Suprapubic skin (tissue), 4 donors: ENCODE data around the gene PRMT1. TPM values are rescaled to one million over a fixed set of nuclear protein-coding genes. Genes with fewer than 3 reads are reported as not detected.
A peak's percentile ranks its signal among the peaks of the same experiment; 100 is the strongest.

Experiments
- DNase-seq, 2 donors: peaks; one replicate each; pipeline ENCODE4 v3.0.0-alpha.2; 2019; ENCODE audit warnings: low spot score in 2 of 2
- H3K27ac ChIP-seq: fragments of 200-600 bp; sonication (generic); one replicate; pipeline ENCODE4 v1.5.1; 2019
- H3K27me3 ChIP-seq: fragments of 200-600 bp; sonication (generic); one replicate; pipeline ENCODE4 v1.5.1; 2019
- H3K36me3 ChIP-seq: fragments of 200-600 bp; sonication (generic); one replicate; pipeline ENCODE4 v1.5.1; 2019
- H3K4me1 ChIP-seq: fragments of 200-600 bp; sonication (generic); one replicate; pipeline ENCODE4 v1.5.1; 2019
- H3K4me3 ChIP-seq: fragments of 200-600 bp; sonication (generic); one replicate; pipeline ENCODE4 v1.5.1; 2019; ENCODE audit warnings: mild to moderate bottlenecking
- H3K9me3 ChIP-seq: fragments of 200-600 bp; sonication (generic); one replicate; pipeline ENCODE4 v1.5.1; 2019
- CTCF ChIP-seq, 2 donors: fragments of 200-600 bp in 1 of 2; fragments of 450-650 bp in 1 of 2; sonication (generic) in 1 of 2; IDR thresholded peaks; one replicate each; pipeline ENCODE4 v1.5.1; 2016 to 2019; ENCODE audit warnings: antibody characterized with exemption in 2 of 2, mild to moderate bottlenecking in 1 of 2, moderate library complexity in 1 of 2
- EP300 ChIP-seq: sonication (generic); formaldehyde crosslinking; IDR thresholded peaks from one replicate; pipeline ENCODE4 v1.6.1; 2017; ENCODE audit warnings: antibody characterized with exemption
- POLR2A ChIP-seq, 2 donors: fragments of 450-650 bp; IDR thresholded peaks; one replicate each; pipeline ENCODE4 v1.6.1; 2017; ENCODE audit warnings: antibody characterized with exemption in 2 of 2, mild to moderate bottlenecking in 2 of 2, moderate library complexity in 2 of 2
- POLR2AphosphoS5 ChIP-seq, 3 donors: sonication (generic); formaldehyde crosslinking; IDR thresholded peaks; one replicate each; pipeline ENCODE4 v1.6.1; 2017; ENCODE audit warnings: antibody characterized with exemption in 3 of 3
- WGBS: methylation state at CpG from one replicate; pipeline ENCODE4 v1.1.5; 2018; 5-methylcytosine and 5-hydroxymethylcytosine counted together
- total RNA-seq, 4 donors: library from RNA; depleted of rRNA; stranded (reverse); fragments of >200 nt; gene quantifications; one replicate each; pipeline ENCODE4 v1.1.0, GENCODE V29; 2016

PRMT1 gene
- total RNA-seq, 4 donors from 2014 or later: 101 to 142 (median 112) TPM

DNA sequence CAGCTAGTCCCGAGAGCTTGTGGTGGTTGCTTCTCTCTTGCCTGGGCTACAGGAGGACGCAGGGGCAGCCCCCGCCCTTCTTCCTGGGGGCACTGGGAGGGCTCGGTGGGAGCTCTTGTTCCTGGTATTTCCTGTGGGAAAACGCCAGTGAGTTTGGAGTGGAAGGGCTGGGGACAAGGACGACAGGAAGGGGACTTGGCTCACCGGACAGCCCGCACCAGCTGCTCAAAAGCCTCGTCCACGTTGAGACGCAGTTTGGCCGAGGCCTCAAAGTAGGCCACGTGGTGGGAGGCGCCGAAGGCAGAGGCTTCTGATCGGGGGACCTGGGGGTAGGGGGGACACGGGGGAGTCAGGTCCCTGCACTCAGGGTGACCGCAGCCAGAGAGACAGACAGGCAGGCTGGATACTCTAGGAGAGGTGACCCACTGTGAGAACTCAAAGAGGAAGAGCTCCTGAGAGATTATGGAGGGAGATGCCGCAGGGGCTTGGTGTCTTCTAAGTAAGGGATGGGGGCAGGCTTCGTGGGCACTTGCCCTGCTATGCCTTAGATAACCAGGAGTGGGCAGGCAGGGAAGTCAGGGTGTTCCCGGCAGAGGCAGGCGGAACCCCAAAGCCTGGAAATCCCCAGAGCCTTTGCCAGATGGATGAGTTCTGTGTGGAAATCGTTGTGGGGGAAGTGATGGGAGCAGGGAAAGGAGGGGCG, 41.4 kb upstream of the PRMT1 start:
- peaks cover 63% of the 10 kb centered on the region for H3K4me1 ChIP-seq
- WGBS: 43% methylated on average over 20 of the region's 24 CpGs
- no peaks in the 10 kb centered on the region for H3K9me3 ChIP-seq
- TF ChIP-seq EP300 (no peak), CTCF (IDR thresholded peaks at IDR 0.05) (peak in 1 of 2 donors; percentile 14)
- H3K27ac ChIP-seq: no peak overlapping the region
- DNase-seq: no peak
- no peaks in the 10 kb centered on the region for H3K27me3 ChIP-seq
- H3K4me3 ChIP-seq: no peak overlapping the region
- peaks cover 6% of the 10 kb centered on the region for H3K36me3 ChIP-seq

- Histone ChIP-seq H3K27ac (no peak overlapping the region), H3K36me3 (peaks cover 6% of the 10 kb centered on the region), H3K4me1 (peaks cover 63% of the 10 kb centered on the region), H3K27me3 (no peaks in the 10 kb centered on the region), H3K9me3 (no peaks in the 10 kb centered on the region), H3K4me3 (no peak overlapping the region)
- no peak for TF ChIP-seq CTCF (IDR thresholded peaks at IDR 0.05)
- no peak for TF ChIP-seq POLR2AphosphoS5 (IDR thresholded peaks at IDR 0.05)
- TF ChIP-seq POLR2A (IDR thresholded peaks at IDR 0.05): no peak
- TF ChIP-seq EP300: no peak
- 73% methylated on average over 26 of the region's 30 CpGs for WGBS
- DNase-seq: no peak
Measured at GRCh38 chr19:49636233-49636932, 40.7 kb upstream of the PRMT1 start.

- H3K4me3 ChIP-seq: peak overlapping the region; percentile 73
- TF ChIP-seq POLR2A (IDR thresholded peaks at IDR 0.05) (no peak), EP300 (no peak), POLR2AphosphoS5 (IDR thresholded peaks at IDR 0.05) (no peak), CTCF (IDR thresholded peaks at IDR 0.05) (no peak)
- no peaks in the 10 kb centered on the region for H3K9me3 ChIP-seq
- H3K27me3 ChIP-seq: no peaks in the 10 kb centered on the region
- peak; percentile 89 to 93 for DNase-seq
- peaks cover 6% of the 10 kb centered on the region for H3K36me3 ChIP-seq
- WGBS: 6% methylated on average over 19 of the region's 19 CpGs
- peak overlapping the region; percentile 98 for H3K27ac ChIP-seq
- H3K4me1 ChIP-seq: peaks cover 65% of the 10 kb centered on the region
Measured at GRCh38 chr19:49637821-49638738, 39.0 kb upstream of the PRMT1 start.

DNA sequence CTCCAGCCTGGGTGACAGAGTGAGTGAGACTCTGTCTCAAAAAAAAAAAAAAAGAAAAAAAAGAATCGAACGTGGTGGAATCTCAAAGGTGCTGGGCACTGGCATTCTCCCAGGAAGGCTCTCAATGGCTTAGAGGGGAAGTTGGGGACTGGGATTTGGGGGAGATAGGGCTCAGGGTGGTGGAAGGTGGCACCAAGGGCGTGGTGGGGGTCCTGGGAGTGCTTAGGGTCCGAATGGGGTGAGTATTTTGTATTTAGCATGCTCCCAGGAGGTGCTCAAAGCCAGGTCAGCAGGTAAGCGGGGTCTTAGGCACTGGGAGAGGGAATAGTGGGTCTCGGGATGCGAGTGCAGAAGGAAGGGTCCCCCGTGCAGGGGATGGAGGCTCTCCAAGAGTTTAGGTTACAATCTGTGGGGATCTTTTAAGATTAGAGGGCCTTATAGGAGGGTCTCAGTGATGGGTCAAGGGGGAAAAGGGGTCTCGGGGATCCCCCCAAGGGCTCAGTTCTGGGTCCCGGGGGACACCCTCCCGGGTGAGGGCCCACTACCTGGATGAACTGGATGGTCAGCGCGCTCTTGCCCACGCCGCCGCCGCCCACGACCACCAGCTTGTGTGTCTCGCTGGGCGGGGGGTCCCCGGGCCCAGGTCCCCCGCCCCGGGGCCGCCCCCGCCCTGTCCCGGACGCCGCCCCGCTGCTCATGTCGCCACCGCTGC, 37.5 kb upstream of the PRMT1 start:
- Histone ChIP-seq H3K36me3 (peaks cover 6% of the 10 kb centered on the region), H3K27ac (peak overlapping the region; percentile 98), H3K9me3 (no peaks in the 10 kb centered on the region), H3K4me1 (peaks cover 73% of the 10 kb centered on the region), H3K27me3 (no peaks in the 10 kb centered on the region), H3K4me3 (peak overlapping the region; percentile 73)
- 5% methylated on average over 16 of the region's 31 CpGs for WGBS
- DNase-seq: no peak
- TF ChIP-seq CTCF (IDR thresholded peaks at IDR 0.05) (no peak), POLR2A (IDR thresholded peaks at IDR 0.05) (no peak), EP300 (no peak), POLR2AphosphoS5 (IDR thresholded peaks at IDR 0.05) (no peak)
